CD4-positive, alpha-beta T cell treated with Interferon alpha-2 for 1 hour (primary cell): Measurements from ENCODE around the gene TBK1.
A peak's percentile ranks its signal among the peaks of the same experiment; 100 is the strongest.

Experiments used
- DNase-seq, 2 donors: peaks; one replicate each; pipeline ENCODE4 v3.0.0-alpha.2; 2020 to 2022

Gene TBK1

GRCh38 chr12:64452559-64453329, 824 bp downstream of the TBK1 start:
- DNase-seq, result peak; percentile 18 to 55

- DNase-seq, result no peak
These were observed 3.6 kb downstream of the TBK1 start for GRCh38 chr12:64455506-64455905.

GRCh38 chr12:64456119-64456518, 4.2 kb downstream of the TBK1 start:
- peak in 1 of 2 donors; percentile 39 for DNase-seq

GRCh38 chr12:64457032-64457431, 5.1 kb downstream of the TBK1 start:
- peak; percentile 25 to 56 for DNase-seq

GRCh38 chr12:64457466-64457865, 5.5 kb downstream of the TBK1 start:
- no peak for DNase-seq

GRCh38 chr12:64457923-64458322, 6.0 kb downstream of the TBK1 start:
- no peak for DNase-seq

GRCh38 chr12:64459394-64459891, 7.5 kb downstream of the TBK1 start:
- DNase-seq, result peak in 1 of 2 donors; percentile 49

GRCh38 chr12:64461634-64462414, 9.9 kb downstream of the TBK1 start:
- no peak for DNase-seq

- no peak for DNase-seq
These were observed 14.3 kb downstream of the TBK1 start for GRCh38 chr12:64466178-64466577.

GRCh38 chr12:64468966-64469365, 17.0 kb downstream of the TBK1 start:
- DNase-seq, result no peak

GRCh38 chr12:64469455-64470142, 17.7 kb downstream of the TBK1 start:
- no peak for DNase-seq

- DNase-seq, result no peak
These were observed 18.6 kb downstream of the TBK1 start for GRCh38 chr12:64470495-64470894.

- no peak for DNase-seq
These were observed 21.3 kb downstream of the TBK1 start for GRCh38 chr12:64473176-64473575.

GRCh38 chr12:64475518-64475917, 23.6 kb downstream of the TBK1 start:
- no peak for DNase-seq

GRCh38 chr12:64476844-64477243, 24.9 kb downstream of the TBK1 start:
- DNase-seq, result no peak

GRCh38 chr12:64478661-64479060, 26.7 kb downstream of the TBK1 start:
- DNase-seq, result no peak

GRCh38 chr12:64480148-64480547, 28.2 kb downstream of the TBK1 start:
- no peak for DNase-seq

GRCh38 chr12:64486657-64487056, 34.7 kb downstream of the TBK1 start:
- DNase-seq, result no peak

GRCh38 chr12:64491718-64492117, 39.8 kb downstream of the TBK1 start:
- no peak for DNase-seq

- DNase-seq, result no peak
These were observed 41.6 kb downstream of the TBK1 start for GRCh38 chr12:64493513-64493912.

GRCh38 chr12:64494998-64495729, 43.2 kb downstream of the TBK1 start:
- DNase-seq, result peak in 1 of 2 donors; percentile 9

- DNase-seq, result no peak
These were observed 45.0 kb downstream of the TBK1 start for GRCh38 chr12:64496839-64497400.
